Psoas muscle (tissue), 8 donors: Measurements from ENCODE around the gene WNK4. TPM values are rescaled to one million over a fixed set of nuclear protein-coding genes. Genes with fewer than 3 reads are reported as not detected.

Experiments used
- ATAC-seq, 4 donors: fragments of 200-7000 bp; cut with Tn5 transposase; one replicate each; pipeline ENCODE4 v1.9.1; 2020; ENCODE audit warnings: moderate library complexity in 3 of 4, mild to moderate bottlenecking in 2 of 4
- DNase-seq, 2 donors: peaks; one replicate each; pipeline ENCODE4 v3.0.0-alpha.2; 2020
- H3K27ac ChIP-seq: fragments of 200-600 bp; one replicate; pipeline ENCODE4 v1.8.0; 2022
- H3K27me3 ChIP-seq, 3 donors: fragments of 200-600 bp in 1 of 3; one replicate each; pipeline versions ENCODE4 v1.6.1 to v1.8.0; 2013 to 2022; ENCODE audit warnings: low read length in 2 of 3, mild to moderate bottlenecking in 2 of 3, moderate library complexity in 1 of 3; ENCODE audit not compliant: insufficient read depth in 3 of 3
- H3K36me3 ChIP-seq, 2 donors: fragments of 200-600 bp in 1 of 2; one replicate each; pipeline versions ENCODE4 v1.6.1 to v1.8.0; 2013 to 2022; ENCODE audit warnings: low read depth in 1 of 2, mild to moderate bottlenecking in 1 of 2, moderate library complexity in 1 of 2; ENCODE audit not compliant: insufficient read depth in 1 of 2
- H3K4me1 ChIP-seq: fragments of 200-600 bp; one replicate; pipeline ENCODE4 v1.8.0; 2022
- H3K4me3 ChIP-seq: fragments of 200-600 bp; one replicate; pipeline ENCODE4 v1.8.0; 2022; ENCODE audit warnings: mild to moderate bottlenecking
- H3K9me3 ChIP-seq: fragments of 200-600 bp; one replicate; pipeline ENCODE4 v1.8.0; 2022
- CTCF ChIP-seq: fragments of 200-600 bp; IDR thresholded peaks from one replicate; pipeline ENCODE4 v1.8.0; 2022; ENCODE audit warnings: antibody characterized with exemption
- WGBS, 3 donors: extraction: QIAGEN DNeasy Blood & Tissue Kit; methylation state at CpG; one replicate each; pipeline versions ENCODE4 v1.1.6 to v1.1.7; 2013; 5-methylcytosine and 5-hydroxymethylcytosine counted together
- intact Hi-C, 2 donors: fragments of 100-400 bp; cut with DNase I; formaldehyde crosslinking; loops; one replicate each; pipeline versions ENCODE4 v1.11.0 to v1.14.2; 2022
- polyA plus RNA-seq, 3 donors: library from polyadenylated mRNA; stranded (reverse); fragments of 200-250 nt; gene quantifications; one replicate each; pipeline ENCODE4 v1.2.3, GENCODE V29; 2013
- total RNA-seq, 4 donors: library from RNA; stranded (reverse); fragmentation: NEBNext Ultra II Directional in 2 of 4; extraction: Animal tissue kit (Norgen Biotek cat#: 25700) in 2 of 4; gene quantifications; one replicate each; pipeline versions ENCODE4 v1.2.1 to v1.2.4, GENCODE V29; 2021 to 2023
- donor health status: healthy with polysubstance abuse.
- donor health status: DM: no; HTN: no; CAD: no; lungs with moderate emphysema.
- donor health status: Bipolar disorder and iron deficiency.
- donor health status: healthy.
- donor health status: DM: yes; HTN: yes; CAD: no.
- donor health status: DM: no; HTN: no; CAD: no.
- donor health status: DM: no; HTN: no; CAD: no.
- donor health status: DM: yes; HTN: yes; CAD: no.

The WNK4 gene
- total and polyA plus RNA-seq, 7 donors: 0.01 to 0.30 (median 0.08) TPM; not detected in 3

GRCh38 chr17:42784811-42785592 lies 4.6 kb downstream of the WNK4 start:
- Histone ChIP-seq H3K9me3 (no peaks in the 10 kb centered on the region), H3K27me3 (peaks cover 0 to 89% (median 25%) of the 10 kb centered on the region in 3 donors), H3K4me3 (no peak overlapping the region), H3K4me1 (no peaks in the 10 kb centered on the region), H3K27ac (no peak overlapping the region), H3K36me3 (no peaks in the 10 kb centered on the region)
- no peak for TF ChIP-seq CTCF
- WGBS, 3 donors: 8 to 15% (median 10%) methylated on average over 44 to 52 of the region's 52 CpGs
- ATAC-seq: peak in 1 of 4 donors; percentile 20
- intact Hi-C loops: no loop called here
- no peak for DNase-seq

- DNase-seq (no peak), ATAC-seq (no peak)
- Histone ChIP-seq H3K36me3 (no peaks in the 10 kb centered on the region), H3K27me3 (peaks cover 0 to 71% (median 13%) of the 10 kb centered on the region in 3 donors), H3K27ac (no peak overlapping the region), H3K9me3 (no peaks in the 10 kb centered on the region), H3K4me1 (no peaks in the 10 kb centered on the region), H3K4me3 (no peak overlapping the region)
- 74 to 81% (median 80%) methylated on average over 11 of the region's 11 CpGs for WGBS, 3 donors
- no peak for TF ChIP-seq CTCF
- intact Hi-C loops: no loop called here
Measured at GRCh38 chr17:42787266-42787665, 6.9 kb downstream of the WNK4 start.

- H3K27me3 ChIP-seq: peaks cover 0 to 25% (median 5%) of the 10 kb centered on the region in 3 donors
- WGBS, 3 donors: 57 to 63% (median 57%) methylated on average over 2 of the region's 2 CpGs
- H3K4me3 ChIP-seq: no peak overlapping the region
- intact Hi-C loops: no loop called here
- no peak for ATAC-seq
- H3K27ac ChIP-seq: no peak overlapping the region
- peaks cover 2% of the 10 kb centered on the region for H3K4me1 ChIP-seq
- DNase-seq: no peak
- peaks cover 0 to 18% of the 10 kb centered on the region in 2 donors for H3K36me3 ChIP-seq
- H3K9me3 ChIP-seq: no peaks in the 10 kb centered on the region
- no peak for TF ChIP-seq CTCF
Measured at GRCh38 chr17:42791948-42792347, 11.5 kb downstream of the WNK4 start.

GRCh38 chr17:42792545-42792944 lies 12.1 kb downstream of the WNK4 start:
- Histone ChIP-seq H3K36me3 (peaks cover 0 to 23% of the 10 kb centered on the region in 2 donors), H3K27me3 (peaks cover 0 to 19% (median 2%) of the 10 kb centered on the region in 3 donors), H3K9me3 (no peaks in the 10 kb centered on the region), H3K4me3 (no peak overlapping the region), H3K27ac (no peak overlapping the region), H3K4me1 (peaks cover 8% of the 10 kb centered on the region)
- no peak for DNase-seq
- no peak for ATAC-seq
- TF ChIP-seq CTCF: no peak
- intact Hi-C loops: no loop called here
- 63 to 77% (median 63%) methylated on average over 5 of the region's 5 CpGs for WGBS, 3 donors
